WTC11 (cell line): ENCODE measurements around the gene SIAH3. TPM values are rescaled to one million over a fixed set of nuclear protein-coding genes. Genes with fewer than 3 reads are reported as not detected.
A peak's percentile ranks its signal among the peaks of the same experiment; 100 is the strongest.

Experiments used
- ATAC-seq: fragments of 200-7000 bp; cut with Tn5 transposase; 2 replicates; pipeline ENCODE4 v1.10.0; 2021; ENCODE audit warnings: mild to moderate bottlenecking, moderate library complexity
- CTCF ChIA-PET: fragments of 300-600 bp; sonication (Branson Sonifier 250); formaldehyde crosslinking; loops from one replicate; lab custom pipeline; 2021; ENCODE audit warnings: antibody characterized with exemption; lab: Charles Lee
- POLR2A ChIA-PET: fragments of 350-600 bp; sonication (Branson Sonifier 250); formaldehyde crosslinking; loops from one replicate; lab custom pipeline; 2021; ENCODE audit warnings: antibody characterized with exemption; lab: Charles Lee
- DNase-seq: peaks from one replicate; pipeline ENCODE4 v3.0.0; 2021; ENCODE audit warnings: low spot score
- H3K27ac Mint-ChIP-seq: 2 replicates; pipeline ENCODE4 v1.8.0; 2021; ENCODE audit warnings: mixed read lengths
- H3K27me3 Mint-ChIP-seq: 2 replicates; pipeline ENCODE4 v1.8.0; 2021; ENCODE audit warnings: low read depth, mild to moderate bottlenecking, moderate library complexity, mixed read lengths
- H3K36me3 Mint-ChIP-seq: 2 replicates; pipeline ENCODE4 v1.8.0; 2021; ENCODE audit warnings: mixed read lengths
- H3K4me1 Mint-ChIP-seq: 2 replicates; pipeline ENCODE4 v1.8.0; 2022; ENCODE audit warnings: mixed read lengths
- H3K4me3 Mint-ChIP-seq: 2 replicates; pipeline ENCODE4 v1.8.0; 2021; ENCODE audit warnings: mild to moderate bottlenecking, moderate library complexity, mixed read lengths
- H3K9me3 Mint-ChIP-seq: 2 replicates; pipeline ENCODE4 v1.8.0; 2021; ENCODE audit warnings: mixed read lengths
- ATF1 ChIP-seq: sonication (generic); formaldehyde crosslinking; IDR thresholded peaks from 2 replicates; pipeline ENCODE4 v1.8.1; 2023; ENCODE audit warnings: mild to moderate bottlenecking, moderate library complexity, missing genetic modification reagents
- CBFB ChIP-seq: sonication (generic); formaldehyde crosslinking; IDR thresholded peaks from 2 replicates; pipeline ENCODE4 v1.8.1; 2022; ENCODE audit warnings: mild to moderate bottlenecking, low read depth, missing genetic modification reagents
- CREM ChIP-seq: sonication (generic); formaldehyde crosslinking; IDR thresholded peaks from 2 replicates; pipeline ENCODE4 v1.8.1; 2022; ENCODE audit warnings: mild to moderate bottlenecking, missing genetic modification reagents, moderate library complexity
- FOXJ3 ChIP-seq: sonication (generic); formaldehyde crosslinking; IDR thresholded peaks from 2 replicates; pipeline ENCODE4 v1.9.0; 2021; ENCODE audit warnings: missing genetic modification reagents, mild to moderate bottlenecking, borderline replicate concordance
- FOXK1 ChIP-seq: sonication (generic); formaldehyde crosslinking; IDR thresholded peaks from 2 replicates; pipeline ENCODE4 v1.8.0; 2022; ENCODE audit warnings: mild to moderate bottlenecking, moderate library complexity, missing genetic modification reagents
- GABPB1 ChIP-seq: sonication (generic); formaldehyde crosslinking; IDR thresholded peaks from 2 replicates; pipeline ENCODE4 v1.8.1; 2023; ENCODE audit warnings: mild to moderate bottlenecking, missing genetic modification reagents
- KAT7 ChIP-seq: sonication (generic); formaldehyde crosslinking; IDR thresholded peaks from 2 replicates; pipeline ENCODE4 v1.8.1; 2023; ENCODE audit warnings: missing genetic modification reagents, mild to moderate bottlenecking, borderline replicate concordance
- MLX ChIP-seq: sonication (generic); formaldehyde crosslinking; IDR thresholded peaks from 2 replicates; pipeline ENCODE4 v1.8.1; 2023; ENCODE audit warnings: mild to moderate bottlenecking, missing genetic modification reagents, moderate library complexity
- NFE2L1 ChIP-seq: sonication (generic); formaldehyde crosslinking; IDR thresholded peaks from 2 replicates; pipeline ENCODE4 v1.8.1; 2023; ENCODE audit warnings: missing genetic modification reagents
- NR1H2 ChIP-seq: sonication (generic); formaldehyde crosslinking; IDR thresholded peaks from 2 replicates; pipeline ENCODE4 v1.9.0; 2021; ENCODE audit warnings: mild to moderate bottlenecking, moderate library complexity, missing genetic modification reagents
- OVOL2 ChIP-seq: fragments of 250-450 bp; sonication (Bioruptor Pico); IDR thresholded peaks from 2 replicates; pipeline ENCODE4 v1.9.0; 2021; ENCODE audit warnings: mild to moderate bottlenecking, borderline replicate concordance
- PREB ChIP-seq: sonication (generic); formaldehyde crosslinking; IDR thresholded peaks from 2 replicates; pipeline ENCODE4 v1.8.1; 2022; ENCODE audit warnings: mild to moderate bottlenecking, missing genetic modification reagents, moderate library complexity, borderline replicate concordance
- RELA ChIP-seq: sonication (generic); formaldehyde crosslinking; IDR thresholded peaks from 2 replicates; pipeline ENCODE4 v1.8.1; 2022; ENCODE audit warnings: missing genetic modification reagents, mild to moderate bottlenecking, borderline replicate concordance
- SMAD4 ChIP-seq: sonication (generic); formaldehyde crosslinking; IDR thresholded peaks from 2 replicates; pipeline ENCODE4 v1.8.0; 2022; ENCODE audit warnings: mild to moderate bottlenecking, missing genetic modification reagents
- ZNF219 ChIP-seq: sonication (generic); formaldehyde crosslinking; IDR thresholded peaks from 2 replicates; pipeline ENCODE4 v1.8.0; 2023; ENCODE audit warnings: missing genetic modification reagents, mild to moderate bottlenecking, borderline replicate concordance
- ZNF232 ChIP-seq: sonication (generic); formaldehyde crosslinking; IDR thresholded peaks from 2 replicates; pipeline ENCODE4 v1.8.0; 2022; ENCODE audit warnings: mild to moderate bottlenecking, missing genetic modification reagents
- total RNA-seq: library from RNA; stranded (reverse); gene quantifications from 3 replicates; pipeline ENCODE4 v1.2.3, GENCODE V29; 2021
- TF ChIP-seq, protein P1 (sequence below): fragments of 250-450 bp; sonication (Bioruptor Pico); conservative IDR thresholded peaks from 2 replicates; pipeline ENCODE4 v1.9.0; 2021; ENCODE audit warnings: mild to moderate bottlenecking
- TF ChIP-seq, protein P2 (sequence below): sonication (generic); formaldehyde crosslinking; IDR thresholded peaks from 2 replicates; pipeline ENCODE4 v1.8.0; 2022; ENCODE audit warnings: missing genetic modification reagents

Gene SIAH3
- total RNA-seq, 1 experiment from 2014 or later: 0.31 TPM

DNA sequence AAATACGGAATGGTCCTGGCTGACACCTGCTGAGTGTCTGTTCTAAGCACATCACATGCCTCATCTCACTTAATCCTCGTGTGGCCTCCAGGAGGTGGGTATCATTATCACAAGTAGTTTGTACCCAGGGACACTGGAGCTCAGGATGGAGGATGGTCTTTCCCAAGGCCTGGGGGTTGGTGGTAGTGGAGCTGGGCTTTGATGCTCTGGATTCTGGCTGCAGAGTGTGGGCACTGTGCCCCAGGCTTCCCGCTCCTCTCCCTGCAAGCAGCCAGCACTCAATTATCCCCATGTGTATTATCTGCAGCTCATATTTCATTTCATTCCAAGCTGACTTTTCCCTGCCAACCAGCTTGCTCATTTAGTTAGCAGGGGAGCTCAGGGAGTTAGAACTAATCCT, 52.1 kb downstream of the SIAH3 start (continued):
- no peak for TF ChIP-seq MLX (CRISPR knock-in tag)

- TF ChIP-seq, protein P1, sequence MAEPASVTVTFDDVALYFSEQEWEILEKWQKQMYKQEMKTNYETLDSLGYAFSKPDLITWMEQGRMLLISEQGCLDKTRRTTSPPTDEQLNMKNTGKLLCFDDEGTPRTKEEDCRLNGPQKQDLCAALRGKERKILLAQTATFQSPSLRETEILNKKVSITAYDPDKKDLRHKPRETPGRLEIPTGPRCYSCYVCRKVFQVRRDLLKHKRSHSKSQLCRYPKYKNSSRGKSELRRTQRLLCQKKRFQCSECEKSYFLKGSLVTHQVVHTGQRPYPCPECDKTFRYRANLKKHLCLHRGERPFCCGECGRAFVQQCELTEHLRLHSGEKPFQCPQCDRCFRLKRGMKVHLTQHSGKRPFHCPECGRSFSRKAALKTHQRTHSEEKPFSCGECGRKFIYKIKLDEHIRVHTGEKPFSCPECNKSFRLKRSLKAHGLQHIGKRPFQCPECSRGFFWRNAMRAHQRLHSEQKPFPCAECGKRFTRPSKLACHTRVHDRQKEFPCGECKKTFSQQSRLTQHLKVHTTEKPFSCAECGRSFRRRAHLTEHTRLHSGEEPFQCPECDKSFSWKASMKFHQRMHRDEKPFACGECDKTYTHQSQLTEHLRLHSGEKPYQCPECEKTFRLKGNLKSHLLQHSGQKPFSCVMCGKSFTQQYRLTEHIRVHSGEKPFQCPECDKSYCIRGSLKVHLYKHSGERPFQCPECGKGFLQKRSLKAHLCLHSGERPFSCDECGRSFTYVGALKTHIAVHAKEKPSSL (CRISPR knock-in tag): no peak
- TF ChIP-seq, protein P2, sequence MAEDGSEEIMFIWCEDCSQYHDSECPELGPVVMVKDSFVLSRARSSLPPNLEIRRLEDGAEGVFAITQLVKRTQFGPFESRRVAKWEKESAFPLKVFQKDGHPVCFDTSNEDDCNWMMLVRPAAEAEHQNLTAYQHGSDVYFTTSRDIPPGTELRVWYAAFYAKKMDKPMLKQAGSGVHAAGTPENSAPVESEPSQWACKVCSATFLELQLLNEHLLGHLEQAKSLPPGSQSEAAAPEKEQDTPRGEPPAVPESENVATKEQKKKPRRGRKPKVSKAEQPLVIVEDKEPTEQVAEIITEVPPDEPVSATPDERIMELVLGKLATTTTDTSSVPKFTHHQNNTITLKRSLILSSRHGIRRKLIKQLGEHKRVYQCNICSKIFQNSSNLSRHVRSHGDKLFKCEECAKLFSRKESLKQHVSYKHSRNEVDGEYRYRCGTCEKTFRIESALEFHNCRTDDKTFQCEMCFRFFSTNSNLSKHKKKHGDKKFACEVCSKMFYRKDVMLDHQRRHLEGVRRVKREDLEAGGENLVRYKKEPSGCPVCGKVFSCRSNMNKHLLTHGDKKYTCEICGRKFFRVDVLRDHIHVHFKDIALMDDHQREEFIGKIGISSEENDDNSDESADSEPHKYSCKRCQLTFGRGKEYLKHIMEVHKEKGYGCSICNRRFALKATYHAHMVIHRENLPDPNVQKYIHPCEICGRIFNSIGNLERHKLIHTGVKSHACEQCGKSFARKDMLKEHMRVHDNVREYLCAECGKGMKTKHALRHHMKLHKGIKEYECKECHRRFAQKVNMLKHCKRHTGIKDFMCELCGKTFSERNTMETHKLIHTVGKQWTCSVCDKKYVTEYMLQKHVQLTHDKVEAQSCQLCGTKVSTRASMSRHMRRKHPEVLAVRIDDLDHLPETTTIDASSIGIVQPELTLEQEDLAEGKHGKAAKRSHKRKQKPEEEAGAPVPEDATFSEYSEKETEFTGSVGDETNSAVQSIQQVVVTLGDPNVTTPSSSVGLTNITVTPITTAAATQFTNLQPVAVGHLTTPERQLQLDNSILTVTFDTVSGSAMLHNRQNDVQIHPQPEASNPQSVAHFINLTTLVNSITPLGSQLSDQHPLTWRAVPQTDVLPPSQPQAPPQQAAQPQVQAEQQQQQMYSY (CRISPR knock-in tag): no peak
- no peak for TF ChIP-seq FOXK1 (CRISPR knock-in tag)
- no peak for TF ChIP-seq KAT7
- TF ChIP-seq NFE2L1 (CRISPR knock-in tag): no peak
- TF ChIP-seq ZNF219 (CRISPR knock-in tag): no peak
- TF ChIP-seq, all 79 proteins: peak for 0
These were observed 52.7 kb downstream of the SIAH3 start for GRCh38 chr13:45798851-45799250.

DNA sequence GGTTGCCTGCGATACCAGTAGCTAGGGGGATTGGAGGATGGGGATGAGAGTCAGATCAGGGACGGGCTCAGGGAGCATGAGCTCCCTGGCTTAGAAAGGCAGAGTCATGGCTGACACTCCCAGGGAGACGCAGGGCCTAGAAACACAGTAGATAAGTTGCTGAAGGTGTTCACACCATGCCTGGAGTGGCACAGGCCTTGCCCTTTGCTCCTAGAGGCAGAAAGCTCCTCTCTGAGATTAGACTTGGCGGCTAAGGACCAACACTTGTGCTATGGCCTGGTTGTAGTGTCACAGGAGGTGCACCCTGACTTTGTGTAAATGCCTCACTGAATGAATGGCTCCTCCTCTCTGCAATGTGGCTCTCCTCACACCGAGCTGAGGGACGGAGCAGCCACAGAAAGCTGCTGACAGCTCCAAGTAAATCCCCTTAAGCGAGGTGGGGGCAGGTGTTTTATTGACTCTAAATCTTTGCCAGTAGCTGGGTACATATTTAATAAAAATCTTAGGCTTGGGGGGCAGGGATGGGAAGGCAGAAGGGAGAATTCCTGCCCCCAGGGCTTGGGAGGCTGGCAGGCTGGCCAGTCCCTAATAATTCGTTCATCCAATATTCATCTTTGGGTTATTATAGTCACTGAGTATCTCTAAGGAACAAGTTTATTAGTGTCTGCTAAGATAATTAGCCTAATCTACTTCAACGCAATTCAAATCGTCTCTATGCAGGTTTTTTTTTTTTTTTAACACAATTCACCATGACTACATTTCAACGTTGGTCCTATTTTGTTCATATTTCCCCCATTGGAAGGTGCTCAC, 54.9 kb downstream of the SIAH3 start:
- ATAC-seq: peak; percentile 46
- DNase-seq: no peak
- TF ChIP-seq SMAD4: no peak
- TF ChIP-seq GABPB1 (CRISPR knock-in tag): no peak
- CTCF ChIA-PET: interaction anchor here (1.2 to 1.3 kb wide), 3 partner anchors 11 to 68 kb away, joined by 3 to 4 read pairs (median 3); no protein-coding TSS in a partner anchor
- Mint-ChIP-seq H3K36me3 (no peaks in the 10 kb centered on the region), H3K9me3 (peaks cover 18% of the 10 kb centered on the region), H3K27ac (no peak overlapping the region), H3K4me1 (no peaks in the 10 kb centered on the region), H3K27me3 (no peaks in the 10 kb centered on the region), H3K4me3 (no peak overlapping the region)
- POLR2A ChIA-PET: interaction anchor here (0.7 kb wide), 1 partner anchor 30 kb away, joined by 3 read pairs; no protein-coding TSS in a partner anchor

More at GRCh38 chr13:45798851-45799250, 52.7 kb downstream of the SIAH3 start:
- H3K36me3 Mint-ChIP-seq: no peaks in the 10 kb centered on the region
- no peak for DNase-seq
- no peaks in the 10 kb centered on the region for H3K4me1 Mint-ChIP-seq
- H3K27ac Mint-ChIP-seq: no peak overlapping the region
- ChIA-PET POLR2A (no interaction called here), CTCF (interaction anchor here (1.7 kb wide), 1 partner anchor 81 kb away, joined by 4 read pairs; no protein-coding TSS in a partner anchor)
- H3K27me3 Mint-ChIP-seq: no peaks in the 10 kb centered on the region; the same call in 1 of the 2 replicates
- peaks cover 12% of the 10 kb centered on the region for H3K9me3 Mint-ChIP-seq
- H3K4me3 Mint-ChIP-seq: no peak overlapping the region
- ATAC-seq: no peak

- ATAC-seq (no peak), DNase-seq (no peak)
- Mint-ChIP-seq H3K4me3 (no peak overlapping the region), H3K36me3 (no peaks in the 10 kb centered on the region), H3K4me1 (no peaks in the 10 kb centered on the region), H3K9me3 (peaks cover 18% of the 10 kb centered on the region), H3K27me3 (no peaks in the 10 kb centered on the region), H3K27ac (no peak overlapping the region)
- TF ChIP-seq ZNF232 (CRISPR knock-in tag): no peak
- no peak for TF ChIP-seq SMAD4
- no peak for TF ChIP-seq FOXJ3 (CRISPR knock-in tag)
- TF ChIP-seq OVOL2 (CRISPR knock-in tag): no peak
- no peak for TF ChIP-seq GABPB1 (CRISPR knock-in tag)
- TF ChIP-seq NR1H2 (CRISPR knock-in tag): no peak
- TF ChIP-seq CBFB: no peak
- TF ChIP-seq CREM (CRISPR knock-in tag): no peak
- no peak for TF ChIP-seq ATF1
- no peak for TF ChIP-seq PREB (CRISPR knock-in tag)
- TF ChIP-seq RELA (CRISPR knock-in tag): no peak
- CTCF ChIA-PET: no interaction called here
- POLR2A ChIA-PET: interaction anchor here (0.7 kb wide), 1 partner anchor 21 kb away, joined by 4 read pairs; no protein-coding TSS in a partner anchor
These were observed 58.7 kb downstream of the SIAH3 start for GRCh38 chr13:45792827-45793303.
